K562 (cell line): ENCODE measurements around the gene POC1B. TPM values are rescaled to one million over a fixed set of nuclear protein-coding genes. Genes with fewer than 3 reads are reported as not detected.

Experiments used
- ATAC-seq: fragments of 200-7000 bp; cut with Tn5 transposase; 3 replicates; pipeline ENCODE4 v1.9.1; 2020; ENCODE audit warnings: moderate library complexity
- BruUV-seq: library from RNA; stranded (reverse); fragments of 400-500 nt; replicated peaks from 2 replicates; lab custom pipeline; 2021; lab: Mats Ljungman, UMichigan
- CTCF ChIA-PET: fragments of 300-600 bp; formaldehyde crosslinking; extraction: SDS; loops from one replicate; lab custom pipeline; 2021; ENCODE audit warnings: low intra/inter-chr PET ratio; lab: Yijun Ruan, JAX
- POLR2A ChIA-PET: fragments of 300-600, 350-650 bp; sonication (Branson Sonifier 250); formaldehyde crosslinking; extraction: SDS; loops from one replicate; lab custom pipeline; 2021; ENCODE audit warnings: antibody characterized with exemption, inconsistent platforms; lab: Yijun Ruan, JAX
- DNase-seq, 4 experiments: peaks; one replicate each; pipeline versions ENCODE4 v3.0.0 to v3.0.0-alpha.2; 2011 to 2018; ENCODE audit warnings: low spot score in 3 of 4, mixed read lengths in 3 of 4; ENCODE audit errors: extremely low read depth in 1 of 4
- FAIRE-seq: peaks from 2 replicates; lab custom pipeline; 2011; peaks lifted over from hg19 to GRCh38; lab: Jason Lieb, UNC
- H2AFZ ChIP-seq: 2 replicates; pipeline ENCODE4 v1.6.0; 2011; ENCODE audit warnings: low read depth, low read length, control low read depth, inconsistent platforms
- H3K27ac ChIP-seq: fragments of 200-600 bp; 3 replicates; pipeline ENCODE4 v1.8.0; 2011; ENCODE audit warnings: low read depth, mild to moderate bottlenecking, control low read depth, inconsistent platforms, low read length, moderate library complexity, mixed read lengths; ENCODE audit errors: extremely low read depth
- H3K27me3 ChIP-seq, 2 experiments: fragments of 300-600 bp in 1 of 2; 2 replicates in 1 of 2; 3 replicates in 1 of 2; pipeline versions ENCODE4 v1.6.0 to v1.8.0; 2011; ENCODE audit warnings: inconsistent platforms in 2 of 2, low read length in 2 of 2, mild to moderate bottlenecking in 1 of 2, mixed read lengths in 1 of 2, moderate library complexity in 1 of 2; ENCODE audit not compliant: control insufficient read depth in 2 of 2, insufficient read depth in 2 of 2
- H3K36me3 ChIP-seq: fragments of 300-600 bp; 3 replicates; pipeline ENCODE4 v1.8.0; 2011; ENCODE audit warnings: mild to moderate bottlenecking, low read length, inconsistent platforms; ENCODE audit not compliant: control insufficient read depth, insufficient read depth
- H3K4me1 ChIP-seq, 2 experiments: fragments of 200-600 bp in 1 of 2; replicated peaks in 1 of 2; 2 replicates in 1 of 2; 3 replicates in 1 of 2; pipeline versions ENCODE4 v1.5.1 to v1.8.0; 2011; ENCODE audit warnings: inconsistent platforms in 2 of 2, low read length in 2 of 2, mild to moderate bottlenecking in 1 of 2, mixed read lengths in 1 of 2, moderate library complexity in 1 of 2; ENCODE audit not compliant: control insufficient read depth in 2 of 2, insufficient read depth in 2 of 2
- H3K4me2 ChIP-seq: 2 replicates; pipeline ENCODE4 v1.6.1; 2011; ENCODE audit warnings: low read length, control low read depth, inconsistent platforms, mixed read lengths; ENCODE audit not compliant: insufficient read depth
- H3K4me3 ChIP-seq: fragments of 200-600 bp; sonication (generic), shearing (Covaris generic); 2 replicates; pipeline ENCODE4 v1.5.1; 2016; ENCODE audit warnings: control low read depth, inconsistent platforms
- H3K79me2 ChIP-seq: fragments of 200-600 bp; 3 replicates; pipeline ENCODE4 v1.8.0; 2011; ENCODE audit warnings: low read length, inconsistent platforms; ENCODE audit not compliant: control insufficient read depth, insufficient read depth
- H3K9ac ChIP-seq, 2 experiments: 2 replicates each; pipeline versions ENCODE4 v1.6.0 to v1.6.1; 2011; ENCODE audit warnings: low read depth in 2 of 2, low read length in 2 of 2, control low read depth in 1 of 2, inconsistent platforms in 1 of 2, mild to moderate bottlenecking in 1 of 2, mixed read lengths in 1 of 2; ENCODE audit not compliant: insufficient read depth in 1 of 2
- H3K9me1 ChIP-seq: one replicate; pipeline ENCODE4 v1.6.0; 2011; ENCODE audit warnings: inconsistent platforms, mild to moderate bottlenecking, low read length, moderate library complexity; ENCODE audit not compliant: control insufficient read depth, insufficient read depth
- H3K9me3 ChIP-seq: replicated peaks from 2 replicates; pipeline ENCODE4 v1.5.1; 2011; ENCODE audit warnings: low read depth, low read length, inconsistent platforms; ENCODE audit not compliant: control insufficient read depth, insufficient read depth
- H4K20me1 ChIP-seq: replicated peaks from 2 replicates; pipeline ENCODE4 v1.6.1; 2011; ENCODE audit warnings: low read length, inconsistent platforms, mixed read lengths; ENCODE audit not compliant: control insufficient read depth, insufficient read depth
- ARID1B ChIP-seq: fragments of 450-650 bp; IDR thresholded peaks from 2 replicates; pipeline ENCODE4 v1.6.1; 2016; ENCODE audit warnings: antibody characterized with exemption, mild to moderate bottlenecking, inconsistent platforms
- BRD9 ChIP-seq: fragments of 450-650 bp; IDR thresholded peaks from 2 replicates; pipeline ENCODE4 v1.6.1; 2018; ENCODE audit warnings: low read depth; ENCODE audit not compliant: partially characterized antibody
- CBFB ChIP-seq: sonication (generic); formaldehyde crosslinking; IDR thresholded peaks from 2 replicates; pipeline ENCODE4 v1.4.0; 2020; ENCODE audit warnings: mild to moderate bottlenecking, missing genetic modification reagents
- CCNT2 ChIP-seq: IDR thresholded peaks from 2 replicates; pipeline ENCODE4 v1.6.1; 2011; ENCODE audit warnings: borderline replicate concordance, low read depth, mild to moderate bottlenecking, moderate library complexity, mixed read lengths, low read length; ENCODE audit not compliant: insufficient read length; ENCODE audit errors: extremely low read depth
- CSDE1 ChIP-seq, 2 experiments: fragments of 450-650 bp; IDR thresholded peaks; 2 replicates each; pipeline ENCODE4 v1.6.1; 2016; ENCODE audit warnings: mild to moderate bottlenecking in 1 of 2
- CXXC5 ChIP-seq: fragments of 250-450 bp; sonication (Bioruptor Pico); IDR thresholded peaks from 2 replicates; pipeline ENCODE4 v1.8.0; 2022; ENCODE audit warnings: inconsistent platforms, mild to moderate bottlenecking, moderate library complexity
- GATAD2A ChIP-seq: fragments of 450-650 bp; IDR thresholded peaks from 2 replicates; pipeline ENCODE4 v1.6.1; 2017
- KDM2B ChIP-seq: fragments of 250-450 bp; sonication (Bioruptor Pico); IDR thresholded peaks from 2 replicates; pipeline ENCODE4 v1.8.0; 2021; ENCODE audit warnings: mild to moderate bottlenecking, moderate library complexity
- NKRF ChIP-seq: fragments of 450-650 bp; IDR thresholded peaks from 2 replicates; pipeline ENCODE4 v1.6.1; 2016; ENCODE audit warnings: borderline replicate concordance
- NR2C2 ChIP-seq, 2 experiments: fragments of 200-800 bp in 1 of 2; sonication (Bioruptor generic) in 1 of 2; sonication (generic) in 1 of 2; formaldehyde crosslinking in 1 of 2; IDR thresholded peaks; 2 replicates each; pipeline versions ENCODE4 v1.6.1 to v1.8.0; 2016 to 2022; ENCODE audit warnings: mild to moderate bottlenecking in 1 of 2, missing compliant biosample characterization in 1 of 2, missing genetic modification characterization in 1 of 2, missing genetic modification reagents in 1 of 2
- NR4A1 ChIP-seq, 2 experiments: fragments of 250-450 bp in 1 of 2; fragments of 450-650 bp in 1 of 2; sonication (Bioruptor Pico) in 1 of 2; IDR thresholded peaks; 2 replicates each; pipeline versions ENCODE4 v1.4.0 to v1.6.1; 2016 to 2020; ENCODE audit warnings: mild to moderate bottlenecking in 2 of 2, missing compliant biosample characterization in 1 of 2, missing genetic modification characterization in 1 of 2, moderate library complexity in 1 of 2
- PKNOX1 ChIP-seq: fragments of 450-650 bp; IDR thresholded peaks from 2 replicates; pipeline ENCODE4 v1.6.1; 2016
- RBM14 ChIP-seq: fragments of 200-400 bp; formaldehyde crosslinking; IDR thresholded peaks from 2 replicates; pipeline ENCODE4 v1.6.1; 2018; ENCODE audit warnings: low read depth, mild to moderate bottlenecking, low read length, moderate library complexity, borderline replicate concordance; ENCODE audit not compliant: insufficient read depth
- SIN3A ChIP-seq, 2 experiments: fragments of 150-350 bp in 1 of 2; IDR thresholded peaks; 2 replicates each; pipeline ENCODE4 v1.6.1; 2011 to 2016; ENCODE audit warnings: borderline replicate concordance in 2 of 2, low read depth in 2 of 2, low read length in 2 of 2, mild to moderate bottlenecking in 2 of 2, moderate library complexity in 2 of 2; ENCODE audit not compliant: control insufficient read depth in 1 of 2
- SIRT6 ChIP-seq: IDR thresholded peaks from one replicate; pipeline ENCODE4 v1.6.1; 2012; ENCODE audit warnings: low read depth, mild to moderate bottlenecking, control low read depth, inconsistent platforms, low read length, moderate library complexity
- SMARCB1 ChIP-seq: IDR thresholded peaks from 2 replicates; pipeline ENCODE4 v1.6.1; 2011; ENCODE audit warnings: improper control_type of control experiment, low read depth; ENCODE audit not compliant: insufficient read length
- ZNF3 ChIP-seq: fragments of 250-450 bp; sonication (Bioruptor Pico); IDR thresholded peaks from 2 replicates; pipeline ENCODE4 v1.5.0; 2021; ENCODE audit warnings: mild to moderate bottlenecking, moderate library complexity
- WGBS: fragments of 100-300 bp; shearing (Covaris generic); methylation state at CpG from one replicate; pipeline ENCODE4 v1.1.6; 2016; ENCODE audit warnings: low coverage, mixed read lengths; ENCODE audit not compliant: insufficient coverage; ENCODE audit errors: missing lambda C conversion rate; 5-methylcytosine and 5-hydroxymethylcytosine counted together
- in situ Hi-C: fragments of 300-500 bp; cut with MboI; formaldehyde crosslinking; loops from 4 replicates; pipeline ENCODE4 v1.15.0; 2018; ENCODE audit warnings: inconsistent platforms, mixed read lengths
- intact Hi-C: fragments of 100-400 bp; cut with micrococcal nuclease; formaldehyde crosslinking; loops from 2 replicates; pipeline ENCODE4 v1.14.2; 2022
- polyA plus RNA-seq, 8 experiments: library from polyadenylated mRNA; depleted of rRNA in 4 of 8; stranded (reverse) in 5 of 8; unstranded in 3 of 8; fragments of >200 nt; fragmentation: Nextera tagmentation in 2 of 8; fragmentation: Illumina TruSeq in 1 of 8; extraction: Ambion mirVana in 2 of 8; extraction: Trizol in 1 of 8; gene quantifications; 2 replicates each; pipeline versions ENCODE4 v1.2.1 to v1.2.3, GENCODE V29; 2011 to 2014; ENCODE audit warnings: inconsistent platforms in 1 of 8, missing spikeins in 1 of 8
- total RNA-seq, 7 experiments: library from RNA; depleted of rRNA in 6 of 7; stranded (reverse); fragments of >200 nt in 6 of 7; fragmentation: Illumina TruSeq in 2 of 7; extraction: Trizol in 2 of 7; gene quantifications; 2 replicates each; pipeline versions ENCODE4 v1.2.1 to v1.2.3, GENCODE V29; 2011 to 2021; ENCODE audit warnings: low replicate concordance in 1 of 7

POC1B gene
- total and polyA plus RNA-seq, 9 of the 15 experiments (the other 6 are each of a cell fraction or from before 2014, with no cell fraction given) = 4.5 to 16.1 (median 10.4) TPM

- Histone ChIP-seq H3K79me2 (no peaks in the 10 kb centered on the region), H3K9me1 (no peaks in the 10 kb centered on the region), H3K4me2 (no peak overlapping the region), H3K9ac (no peak overlapping the region), H4K20me1 (0 out of 2 replicates have a peak, but pooled peaks cover 3% of the 10 kb centered on the region), H3K4me1 (peaks cover 0 to 13% of the 10 kb centered on the region in 2 experiments; a peak in 3 of 5 replicates), H3K36me3 (no peaks in the 10 kb centered on the region), H3K9me3 (no peaks in the 10 kb centered on the region), H3K27me3 (no peaks in the 10 kb centered on the region), H2AFZ (no peak overlapping the region), H3K27ac (no peak overlapping the region), H3K4me3 (no peak overlapping the region)
- ATAC-seq (no peak), FAIRE-seq (no peak), DNase-seq (no peak)
- POLR2A ChIA-PET = interaction anchor here (1.9 kb wide), 1 partner anchor 10 kb away, joined by 5 read pairs; no protein-coding TSS in a partner anchor
- in situ Hi-C loops = no loop called here
- WGBS = 66% methylated on average over 4 of the region's 4 CpGs
- no peak for TF ChIP-seq GATAD2A
- TF ChIP-seq NR4A1 (CRISPR knock-in tag; IDR thresholded peaks at IDR 0.05) = no peak
- no peak for TF ChIP-seq NR4A1 (tag; IDR thresholded peaks at IDR 0.05)
- TF ChIP-seq PKNOX1 = no peak
- no peak for TF ChIP-seq CSDE1 (IDR thresholded peaks at IDR 0.05)
- TF ChIP-seq KDM2B (CRISPR knock-in tag) = no peak
- no peak for TF ChIP-seq ZNF3 (CRISPR knock-in tag)
- TF ChIP-seq BRD9 = no peak
- no peak for TF ChIP-seq CXXC5
- TF ChIP-seq ARID1B = no peak
- no peak for TF ChIP-seq SIRT6
- no peak for TF ChIP-seq SMARCB1
- TF ChIP-seq CCNT2 = no peak
- no peak for TF ChIP-seq CBFB
- TF ChIP-seq NKRF = no peak
- no peak for TF ChIP-seq RBM14
- TF ChIP-seq SIN3A (IDR thresholded peaks at IDR 0.05; ENCODE audit: borderline replicate concordance in 2 of 2, control insufficient read depth in 1 of 2, low read depth in 2 of 2, low read length in 2 of 2) = no peak
- no peak for TF ChIP-seq NR2C2 (CRISPR knock-in tag; IDR thresholded peaks at IDR 0.05)
- no peak for TF ChIP-seq NR2C2 (tag; IDR thresholded peaks at IDR 0.05)
- no TSS peak for BruUV-seq
- intact Hi-C loops = no loop called here
- CTCF ChIA-PET = no interaction called here
Observed at GRCh38 chr12:89497005-89497404, 28.8 kb downstream of the POC1B start.
